Prostate gland (tissue), 2 donors: ENCODE results near the gene SERPINB7. TPM values are rescaled to one million over a fixed set of nuclear protein-coding genes. Genes with fewer than 3 reads are reported as not detected.
"Not testable (repeated sequence)": the region's sequence is repeated elsewhere in the genome, so short reads cannot be mapped to it uniquely, and the experiment has no call there.

Experiments
- DNase-seq: peaks from one replicate; pipeline ENCODE4 v3.0.0-alpha.2; 2019; ENCODE audit warnings: low spot score
- H3K27ac ChIP-seq, 2 donors: fragments of 200-600 bp; sonication (generic); 2 replicates each; pipeline ENCODE4 v1.5.1; 2017 to 2019
- H3K27me3 ChIP-seq: fragments of 200-600 bp; sonication (generic); replicated peaks from 2 replicates; pipeline ENCODE4 v1.5.1; 2019; ENCODE audit not compliant: insufficient read depth
- H3K36me3 ChIP-seq, 2 donors: fragments of 200-600 bp; sonication (generic); 1 replicate in 1 of 2; 2 replicates in 1 of 2; pipeline versions ENCODE4 v1.5.1 to v1.8.1; 2017 to 2019
- H3K4me1 ChIP-seq: fragments of 200-600 bp; sonication (generic); replicated peaks from 2 replicates; pipeline ENCODE4 v1.5.1; 2019
- H3K4me3 ChIP-seq, 2 donors: fragments of 200-600 bp; sonication (generic); 2 replicates each; pipeline ENCODE4 v1.5.1; 2017 to 2019
- H3K9me3 ChIP-seq: fragments of 200-600 bp; sonication (generic); 2 replicates; pipeline ENCODE4 v1.5.1; 2017
- CTCF ChIP-seq, 4 experiments: fragments of 200-600 bp in 2 of 4; fragments of 450-650 bp in 2 of 4; sonication (generic) in 2 of 4; IDR thresholded peaks; 1 replicate in 3 of 4; 2 replicates in 1 of 4; pipeline ENCODE4 v1.5.1; 2016 to 2019; ENCODE audit warnings: antibody characterized with exemption in 4 of 4, mild to moderate bottlenecking in 2 of 4, moderate library complexity in 2 of 4
- POLR2A ChIP-seq: fragments of 450-650 bp; IDR thresholded peaks from one replicate; pipeline ENCODE4 v1.6.1; 2016; ENCODE audit warnings: antibody characterized with exemption, mild to moderate bottlenecking
- POLR2AphosphoS5 ChIP-seq: sonication (generic); formaldehyde crosslinking; IDR thresholded peaks from one replicate; pipeline ENCODE4 v1.6.1; 2017; ENCODE audit warnings: antibody characterized with exemption
- WGBS: methylation state at CpG from one replicate; pipeline ENCODE4 v1.1.5; 2018; 5-methylcytosine and 5-hydroxymethylcytosine counted together
- intact Hi-C: fragments of 100-400 bp; cut with DNase I; formaldehyde crosslinking; loops from one replicate; pipeline ENCODE4 v1.14.2; 2022
- total RNA-seq, 2 donors: library from RNA; depleted of rRNA; stranded (reverse); fragments of >200 nt; gene quantifications; one replicate each; pipeline ENCODE4 v1.1.0, GENCODE V29; 2016

Gene SERPINB7
- total RNA-seq, 2 donors from 2014 or later: 0.97 TPM; not detected in 1

GRCh38 chr18:63757541-63757940 is 17.7 kb upstream of the SERPINB7 start:
- TF ChIP-seq POLR2AphosphoS5 (no peak), POLR2A (no peak), CTCF (IDR thresholded peaks at IDR 0.05) (no peak)
- no peak overlapping the region for H3K27ac ChIP-seq
- no peak for DNase-seq
- H3K27me3 ChIP-seq: no peaks in the 10 kb centered on the region
- intact Hi-C loops: no loop called here
- H3K4me1 ChIP-seq: no peaks in the 10 kb centered on the region
- no peaks in the 10 kb centered on the region for H3K36me3 ChIP-seq
- H3K4me3 ChIP-seq: no peak overlapping the region
- no peaks in the 10 kb centered on the region for H3K9me3 ChIP-seq

GRCh38 chr18:63758615-63759240 is 16.5 kb upstream of the SERPINB7 start:
- intact Hi-C loops: no loop called here
- Histone ChIP-seq H3K27me3 (no peaks in the 10 kb centered on the region), H3K4me3 (no peak overlapping the region), H3K9me3 (no peaks in the 10 kb centered on the region), H3K27ac (no peak overlapping the region), H3K36me3 (no peaks in the 10 kb centered on the region), H3K4me1 (no peaks in the 10 kb centered on the region)
- TF ChIP-seq POLR2AphosphoS5 (no peak), CTCF (IDR thresholded peaks at IDR 0.05) (no peak), POLR2A (no peak)
- 50% methylated on average over 3 of the region's 3 CpGs for WGBS
- DNase-seq: no peak

GRCh38 chr18:63759786-63760185 is 15.4 kb upstream of the SERPINB7 start:
- DNase-seq, H3K4me3 ChIP-seq, H3K9me3 ChIP-seq, H3K4me1 ChIP-seq, H3K36me3 ChIP-seq, intact Hi-C loops, H3K27me3 ChIP-seq, H3K27ac ChIP-seq: not testable (repeated sequence)
- 98% methylated on average over 2 of the region's 2 CpGs for WGBS

GRCh38 chr18:63762518-63762917 is 12.7 kb upstream of the SERPINB7 start:
- no peaks in the 10 kb centered on the region for H3K36me3 ChIP-seq
- 96% methylated on average over 1 of the region's 1 CpG for WGBS
- no peak overlapping the region for H3K4me3 ChIP-seq
- intact Hi-C loops: no loop called here
- TF ChIP-seq POLR2A (no peak), POLR2AphosphoS5 (no peak), CTCF (IDR thresholded peaks at IDR 0.05) (no peak)
- H3K4me1 ChIP-seq: no peaks in the 10 kb centered on the region
- H3K27ac ChIP-seq: no peak overlapping the region
- no peaks in the 10 kb centered on the region for H3K27me3 ChIP-seq
- H3K9me3 ChIP-seq: no peaks in the 10 kb centered on the region
- no peak for DNase-seq

- Histone ChIP-seq H3K9me3 (no peaks in the 10 kb centered on the region), H3K27me3 (no peaks in the 10 kb centered on the region), H3K4me3 (no peak overlapping the region), H3K27ac (no peak overlapping the region), H3K36me3 (no peaks in the 10 kb centered on the region), H3K4me1 (no peaks in the 10 kb centered on the region)
- 87% methylated on average over 3 of the region's 3 CpGs for WGBS
- TF ChIP-seq CTCF (IDR thresholded peaks at IDR 0.05) (no peak), POLR2AphosphoS5 (no peak), POLR2A (no peak)
- intact Hi-C loops: no loop called here
- no peak for DNase-seq
These were observed 11.2 kb upstream of the SERPINB7 start for GRCh38 chr18:63763831-63764600.
